ENCODE data around the gene AOPEP. TPM values are rescaled to one million over a fixed set of nuclear protein-coding genes. Genes with fewer than 3 reads are reported as not detected.
A peak's percentile ranks its signal among the peaks of the same experiment; 100 is the strongest.

Gene AOPEP
- total and polyA plus RNA-seq, 7 donors: 28.0 to 490 (median 184) TPM

- DNase-seq: no peak
- TF ChIP-seq POLR2A (IDR thresholded peaks at IDR 0.05) (no peak), POLR2AphosphoS5 (IDR thresholded peaks at IDR 0.05) (no peak), CTCF (IDR thresholded peaks at IDR 0.05) (no peak), EP300 (IDR thresholded peaks at IDR 0.05) (no peak)
- H3K27me3 ChIP-seq: no peaks in the 10 kb centered on the region
- peaks cover 0 to 10% (median 6%) of the 10 kb centered on the region in 4 donors for H3K4me1 ChIP-seq
- intact Hi-C loops (cut with DNase I): no loop called here
- no peaks in the 10 kb centered on the region for H3K9me3 ChIP-seq
- no peak overlapping the region for H3K27ac ChIP-seq
- WGBS, 2 donors: 93 to 96% methylated on average over 2 of the region's 2 CpGs
- no peak overlapping the region for H3K4me3 ChIP-seq
- H3K36me3 ChIP-seq: no peaks in the 10 kb centered on the region
These were observed 52.5 kb downstream of the AOPEP start for GRCh38 chr9:94779031-94779430.

- Histone ChIP-seq H3K4me1 (peaks cover 0 to 10% (median 6%) of the 10 kb centered on the region in 4 donors), H3K27ac (peak overlapping the region in 1 of 4 donors; percentile 20), H3K4me3 (no peak overlapping the region), H3K9me3 (no peaks in the 10 kb centered on the region), H3K27me3 (no peaks in the 10 kb centered on the region), H3K36me3 (no peaks in the 10 kb centered on the region)
- WGBS, 2 donors: 52 to 78% methylated on average over 4 of the region's 4 CpGs
- intact Hi-C loops (cut with DNase I): loop anchor here (5.0 kb wide), 3 partner anchors 97 to 248 kb away; no protein-coding TSS in a partner anchor
- no peak for TF ChIP-seq POLR2AphosphoS5 (IDR thresholded peaks at IDR 0.05)
- TF ChIP-seq EP300 (IDR thresholded peaks at IDR 0.05): no peak
- no peak for DNase-seq
These were observed 53.3 kb downstream of the AOPEP start for GRCh38 chr9:94779693-94780290.

- Histone ChIP-seq H3K27me3 (no peaks in the 10 kb centered on the region), H3K27ac (peak overlapping the region in 1 of 4 donors; percentile 20), H3K4me3 (no peak overlapping the region), H3K4me1 (peaks cover 0 to 10% (median 6%) of the 10 kb centered on the region in 4 donors), H3K9me3 (no peaks in the 10 kb centered on the region), H3K36me3 (no peaks in the 10 kb centered on the region)
- WGBS, 2 donors: 73 to 86% methylated on average over 5 of the region's 5 CpGs
- no peak for TF ChIP-seq CTCF (IDR thresholded peaks at IDR 0.05)
- no peak for TF ChIP-seq POLR2AphosphoS5 (IDR thresholded peaks at IDR 0.05)
- TF ChIP-seq POLR2A (IDR thresholded peaks at IDR 0.05): no peak
- no peak for TF ChIP-seq EP300 (IDR thresholded peaks at IDR 0.05)
- no peak for DNase-seq
- intact Hi-C loops (cut with DNase I): loop anchor here (5.0 kb wide), 3 partner anchors 98 to 247 kb away; no protein-coding TSS in a partner anchor
These were observed 54.0 kb downstream of the AOPEP start for GRCh38 chr9:94780516-94780950.

GRCh38 chr9:94782355-94783101 is 56.0 kb downstream of the AOPEP start:
- WGBS, 2 donors: 77 to 86% methylated on average over 6 of the region's 6 CpGs

More at GRCh38 chr9:94782355-94783101, 56.0 kb downstream of the AOPEP start:
- Histone ChIP-seq H3K36me3 (no peaks in the 10 kb centered on the region), H3K27ac (peak overlapping the region in 3 of 4 donors; percentile 21 to 69 (median 51)), H3K27me3 (no peaks in the 10 kb centered on the region), H3K4me3 (no peak overlapping the region), H3K4me1 (peaks cover 0 to 10% (median 6%) of the 10 kb centered on the region in 4 donors), H3K9me3 (no peaks in the 10 kb centered on the region)
- intact Hi-C loops (cut with DNase I): loop anchor here (1.0 to 5.0 kb wide), 4 partner anchors 100 to 345 kb away; no protein-coding TSS in a partner anchor
- no peak for DNase-seq
- no peak for TF ChIP-seq POLR2A (IDR thresholded peaks at IDR 0.05)
- TF ChIP-seq POLR2AphosphoS5 (IDR thresholded peaks at IDR 0.05): no peak
- no peak for TF ChIP-seq EP300 (IDR thresholded peaks at IDR 0.05)
- no peak for TF ChIP-seq CTCF (IDR thresholded peaks at IDR 0.05)

All from sigmoid colon (tissue), 7 donors.